ENCODE measurements around the gene ZNRF1.

Gene ZNRF1

GRCh38 chr16:75112734-75113491 is 114.1 kb downstream of the ZNRF1 start:
- no peaks in the 10 kb centered on the region for H3K9me3 Mint-ChIP-seq
- no peak for DNase-seq (ENCODE audit: low spot score in 2 of 2)
- H3K36me3 Mint-ChIP-seq (ENCODE audit: insufficient read depth), result peaks cover 4% of the 10 kb centered on the region
- no peak overlapping the region for H3K27ac Mint-ChIP-seq (ENCODE audit: low read depth)
- peaks cover 31% of the 10 kb centered on the region for H3K27me3 Mint-ChIP-seq
- no peak overlapping the region for H3K4me3 Mint-ChIP-seq
- peaks cover 18% of the 10 kb centered on the region for H3K4me1 Mint-ChIP-seq
- no peak for ATAC-seq (replicated peaks; ENCODE audit: extremely low read depth, poor library complexity, severe bottlenecking)

GRCh38 chr16:75113541-75114121 is 114.8 kb downstream of the ZNRF1 start:
- Mint-ChIP-seq H3K9me3 (no peaks in the 10 kb centered on the region), H3K4me1 (peaks cover 17% of the 10 kb centered on the region)
- no peak for ATAC-seq (replicated peaks; ENCODE audit: extremely low read depth, poor library complexity, severe bottlenecking)

GRCh38 chr16:75114179-75114945 is 115.5 kb downstream of the ZNRF1 start:
- peaks cover 4% of the 10 kb centered on the region for H3K36me3 Mint-ChIP-seq (ENCODE audit: insufficient read depth)
- H3K27me3 Mint-ChIP-seq, result peaks cover 31% of the 10 kb centered on the region
- no peak overlapping the region for H3K4me3 Mint-ChIP-seq
- DNase-seq (ENCODE audit: low spot score in 2 of 2) (no peak), ATAC-seq (replicated peaks; ENCODE audit: extremely low read depth, poor library complexity, severe bottlenecking) (no peak)
- no peaks in the 10 kb centered on the region for H3K9me3 Mint-ChIP-seq
- H3K27ac Mint-ChIP-seq (ENCODE audit: low read depth), result no peak overlapping the region
- H3K4me1 Mint-ChIP-seq, result peaks cover 10% of the 10 kb centered on the region

More at GRCh38 chr16:75113541-75114121, 114.8 kb downstream of the ZNRF1 start:
- H3K27me3 Mint-ChIP-seq, result peaks cover 31% of the 10 kb centered on the region
- H3K4me3 Mint-ChIP-seq, result no peak overlapping the region
- no peak overlapping the region for H3K27ac Mint-ChIP-seq (ENCODE audit: low read depth)
- no peak for DNase-seq (ENCODE audit: low spot score in 2 of 2)
- peaks cover 4% of the 10 kb centered on the region for H3K36me3 Mint-ChIP-seq (ENCODE audit: insufficient read depth)

- Mint-ChIP-seq H3K4me1 (peaks cover 7% of the 10 kb centered on the region), H3K36me3 (ENCODE audit: insufficient read depth) (peaks cover 4% of the 10 kb centered on the region), H3K27me3 (peaks cover 31% of the 10 kb centered on the region), H3K9me3 (no peaks in the 10 kb centered on the region), H3K27ac (ENCODE audit: low read depth) (no peak overlapping the region), H3K4me3 (no peak overlapping the region)
- no peak for DNase-seq (ENCODE audit: low spot score in 2 of 2)
- ATAC-seq (replicated peaks; ENCODE audit: extremely low read depth, poor library complexity, severe bottlenecking), result no peak
Observed at GRCh38 chr16:75114946-75115825, 116.4 kb downstream of the ZNRF1 start.

- ATAC-seq (replicated peaks; ENCODE audit: extremely low read depth, poor library complexity, severe bottlenecking) (no peak), DNase-seq (ENCODE audit: low spot score in 2 of 2) (no peak)
- Mint-ChIP-seq H3K27me3 (peaks cover 23% of the 10 kb centered on the region), H3K4me1 (no peaks in the 10 kb centered on the region), H3K36me3 (ENCODE audit: insufficient read depth) (no peaks in the 10 kb centered on the region), H3K4me3 (no peak within 1 kb of the TSS), H3K9me3 (no peaks in the 10 kb centered on the region), H3K27ac (ENCODE audit: low read depth) (no peak within 1 kb of the TSS)
Observed at GRCh38 chr16:75116081-75116910, 117.5 kb downstream of the ZNRF1 start, which contains the start of gene LDHD. Gene LDHD (minus strand): TSS chr16:75116780. CDS start chr16:75116720, 60 bp downstream.

GRCh38 chr16:75116911-75117245 is 118.1 kb downstream of the ZNRF1 start:
- Mint-ChIP-seq H3K27ac (ENCODE audit: low read depth) (no peak overlapping the region), H3K36me3 (ENCODE audit: insufficient read depth) (no peaks in the 10 kb centered on the region), H3K4me1 (no peaks in the 10 kb centered on the region), H3K27me3 (peaks cover 17% of the 10 kb centered on the region), H3K4me3 (no peak overlapping the region), H3K9me3 (no peaks in the 10 kb centered on the region)
- DNase-seq (ENCODE audit: low spot score in 2 of 2) (no peak), ATAC-seq (replicated peaks; ENCODE audit: extremely low read depth, poor library complexity, severe bottlenecking) (no peak)

- no peaks in the 10 kb centered on the region for H3K36me3 Mint-ChIP-seq (ENCODE audit: insufficient read depth)
- no peak for DNase-seq (ENCODE audit: low spot score in 2 of 2)
- no peak for ATAC-seq (replicated peaks; ENCODE audit: extremely low read depth, poor library complexity, severe bottlenecking)
- H3K27me3 Mint-ChIP-seq, result no peaks in the 10 kb centered on the region
- no peak overlapping the region for H3K4me3 Mint-ChIP-seq
- H3K27ac Mint-ChIP-seq (ENCODE audit: low read depth), result no peak overlapping the region
- no peaks in the 10 kb centered on the region for H3K9me3 Mint-ChIP-seq
- no peaks in the 10 kb centered on the region for H3K4me1 Mint-ChIP-seq
Observed at GRCh38 chr16:75118943-75119539, 120.2 kb downstream of the ZNRF1 start.

GRCh38 chr16:75120253-75120652 is 121.4 kb downstream of the ZNRF1 start:
- H3K9me3 Mint-ChIP-seq, result no peaks in the 10 kb centered on the region
- H3K4me1 Mint-ChIP-seq, result no peaks in the 10 kb centered on the region
- H3K4me3 Mint-ChIP-seq, result no peak overlapping the region

GRCh38 chr16:75121949-75122568 is 123.2 kb downstream of the ZNRF1 start:
- H3K4me3 Mint-ChIP-seq, result no peak overlapping the region
- no peak overlapping the region for H3K27ac Mint-ChIP-seq (ENCODE audit: low read depth)
- no peaks in the 10 kb centered on the region for H3K9me3 Mint-ChIP-seq
- H3K36me3 Mint-ChIP-seq (ENCODE audit: insufficient read depth), result no peaks in the 10 kb centered on the region
- no peaks in the 10 kb centered on the region for H3K27me3 Mint-ChIP-seq
- no peaks in the 10 kb centered on the region for H3K4me1 Mint-ChIP-seq
- no peak for ATAC-seq (replicated peaks; ENCODE audit: extremely low read depth, poor library complexity, severe bottlenecking)
- no peak for DNase-seq (ENCODE audit: low spot score in 2 of 2)

More at GRCh38 chr16:75120253-75120652, 121.4 kb downstream of the ZNRF1 start:
- Mint-ChIP-seq H3K27ac (ENCODE audit: low read depth) (no peak overlapping the region), H3K36me3 (ENCODE audit: insufficient read depth) (no peaks in the 10 kb centered on the region), H3K27me3 (no peaks in the 10 kb centered on the region)
- no peak for DNase-seq (ENCODE audit: low spot score in 2 of 2)
- no peak for ATAC-seq (replicated peaks; ENCODE audit: extremely low read depth, poor library complexity, severe bottlenecking)

- H3K4me1 Mint-ChIP-seq, result no peaks in the 10 kb centered on the region
- H3K27ac Mint-ChIP-seq (ENCODE audit: low read depth), result no peak overlapping the region
- H3K36me3 Mint-ChIP-seq (ENCODE audit: insufficient read depth), result no peaks in the 10 kb centered on the region
- DNase-seq (ENCODE audit: low spot score in 2 of 2), result no peak
- H3K9me3 Mint-ChIP-seq, result no peaks in the 10 kb centered on the region
- H3K27me3 Mint-ChIP-seq, result no peaks in the 10 kb centered on the region
- no peak overlapping the region for H3K4me3 Mint-ChIP-seq
- no peak for ATAC-seq (replicated peaks; ENCODE audit: extremely low read depth, poor library complexity, severe bottlenecking)
Observed at GRCh38 chr16:75122609-75123008, 123.8 kb downstream of the ZNRF1 start.
